A673 (cell line): ENCODE measurements around the gene IL18. TPM values are rescaled to one million over a fixed set of nuclear protein-coding genes. Genes with fewer than 3 reads are reported as not detected.

Experiments
- BruUV-seq: library from RNA; stranded (reverse); fragments of 400-500 nt; replicated peaks from 2 replicates; lab custom pipeline; 2021; lab: Mats Ljungman, UMichigan
- CTCF ChIA-PET: fragments of 300-600 bp; sonication (Branson Sonifier 250); formaldehyde crosslinking; loops from one replicate; lab custom pipeline; 2022; ENCODE audit warnings: antibody characterized with exemption; lab: Charles Lee
- POLR2A ChIA-PET: fragments of 300-600 bp; sonication (Branson Sonifier 250); formaldehyde crosslinking; loops from one replicate; lab custom pipeline; 2022; ENCODE audit warnings: antibody characterized with exemption; ENCODE audit not compliant: low non-redundant PET; lab: Charles Lee
- DNase-seq: peaks from one replicate; pipeline ENCODE4 v3.0.0-alpha.2; 2015; ENCODE audit warnings: low spot score
- H3K27ac ChIP-seq: fragments of 200-600 bp; sonication (generic); 2 replicates; pipeline ENCODE4 v1.5.1; 2016; ENCODE audit warnings: mixed run types, low read depth, mild to moderate bottlenecking, mixed read lengths, antibody characterized with exemption, low read length; ENCODE audit not compliant: poor library complexity, severe bottlenecking
- H3K27me3 ChIP-seq: fragments of 200-600 bp; sonication (generic); replicated peaks from 2 replicates; pipeline ENCODE4 v1.6.1; 2017; ENCODE audit warnings: mixed run types, low read depth, mild to moderate bottlenecking, mixed read lengths, antibody characterized with exemption, low read length; ENCODE audit not compliant: insufficient read depth, poor library complexity
- H3K36me3 ChIP-seq: fragments of 200-600 bp; sonication (generic); 2 replicates; pipeline ENCODE4 v1.6.1; 2016; ENCODE audit warnings: mixed run types, mild to moderate bottlenecking, mixed read lengths, antibody characterized with exemption, low read length; ENCODE audit not compliant: insufficient read depth, poor library complexity, severe bottlenecking
- H3K4me1 ChIP-seq: fragments of 200-600 bp; sonication (generic); 2 replicates; pipeline ENCODE4 v1.6.1; 2017; ENCODE audit warnings: mixed run types, mild to moderate bottlenecking, mixed read lengths, antibody characterized with exemption, low read length; ENCODE audit not compliant: insufficient read depth, poor library complexity, severe bottlenecking
- H3K4me3 ChIP-seq: fragments of 200-600 bp; sonication (generic); 2 replicates; pipeline ENCODE4 v1.5.1; 2016; ENCODE audit warnings: low read depth, mixed run types, mild to moderate bottlenecking, mixed read lengths, low read length; ENCODE audit not compliant: poor library complexity, severe bottlenecking
- H3K9me3 ChIP-seq: fragments of 200-600 bp; sonication (generic); 2 replicates; pipeline ENCODE4 v1.6.1; 2016; ENCODE audit warnings: mixed run types, low read depth, mild to moderate bottlenecking, mixed read lengths, antibody characterized with exemption, low read length; ENCODE audit not compliant: poor library complexity, severe bottlenecking
- CTCF ChIP-seq: fragments of 300-800, 200-600 bp; sonication (generic); conservative IDR thresholded peaks from 2 replicates; pipeline ENCODE4 v1.5.1; 2017; ENCODE audit warnings: low read depth, mild to moderate bottlenecking, antibody characterized with exemption, low read length, moderate library complexity, mixed read lengths
- EZH2 ChIP-seq: fragments of 200-600 bp; sonication (generic); IDR thresholded peaks from 2 replicates; pipeline ENCODE4 v1.6.1; 2017; ENCODE audit warnings: borderline replicate concordance, low read depth, mild to moderate bottlenecking, mixed read lengths, antibody characterized with exemption, low read length; ENCODE audit not compliant: poor library complexity, severe bottlenecking
- intact Hi-C: fragments of 100-400 bp; cut with micrococcal nuclease; formaldehyde crosslinking; loops from one replicate; pipeline ENCODE4 v1.10.0; 2022; ENCODE audit not compliant: unreplicated experiment
- total RNA-seq: library from RNA; stranded (reverse); gene quantifications from 2 replicates; pipeline ENCODE4 v1.2.3, GENCODE V29; 2021

IL18 gene
- total RNA-seq, 1 experiment from 2014 or later, result not detected

GRCh38 chr11:112211536-112211935 lies 47.6 kb upstream of the IL18 start:
- ChIA-PET CTCF (no interaction called here), POLR2A (no interaction called here)
- no peaks in the 10 kb centered on the region for H3K27me3 ChIP-seq
- no peaks in the 10 kb centered on the region for H3K36me3 ChIP-seq
- no peak for DNase-seq
- H3K4me3 ChIP-seq, result no peak overlapping the region
- H3K9me3 ChIP-seq, result no peaks in the 10 kb centered on the region
- no peak overlapping the region for H3K27ac ChIP-seq
- no TSS peak for BruUV-seq
- no peaks in the 10 kb centered on the region for H3K4me1 ChIP-seq
- intact Hi-C loops, result no loop called here
- TF ChIP-seq EZH2, result no peak
- TF ChIP-seq CTCF, result no peak

- ChIA-PET CTCF (no interaction called here), POLR2A (no interaction called here)
- TF ChIP-seq EZH2 (no peak), CTCF (no peak)
- Histone ChIP-seq H3K36me3 (no peaks in the 10 kb centered on the region), H3K4me1 (no peaks in the 10 kb centered on the region), H3K27ac (no peak overlapping the region), H3K9me3 (no peaks in the 10 kb centered on the region), H3K4me3 (no peak overlapping the region), H3K27me3 (no peaks in the 10 kb centered on the region)
- no TSS peak for BruUV-seq
- intact Hi-C loops, result no loop called here
- no peak for DNase-seq
Measured at GRCh38 chr11:112210890-112211289, 47.0 kb upstream of the IL18 start.

- Histone ChIP-seq H3K4me1 (no peaks in the 10 kb centered on the region), H3K9me3 (no peaks in the 10 kb centered on the region), H3K27me3 (no peaks in the 10 kb centered on the region), H3K36me3 (no peaks in the 10 kb centered on the region), H3K4me3 (no peak overlapping the region), H3K27ac (no peak overlapping the region)
- no TSS peak for BruUV-seq
- intact Hi-C loops, result no loop called here
- CTCF ChIA-PET, result no interaction called here
- TF ChIP-seq EZH2 (no peak), CTCF (no peak)
- POLR2A ChIA-PET, result no interaction called here
- no peak for DNase-seq
Measured at GRCh38 chr11:112206071-112206470, 42.2 kb upstream of the IL18 start.
